ENCODE measurements around the gene PIK3C2G.

DNA sequence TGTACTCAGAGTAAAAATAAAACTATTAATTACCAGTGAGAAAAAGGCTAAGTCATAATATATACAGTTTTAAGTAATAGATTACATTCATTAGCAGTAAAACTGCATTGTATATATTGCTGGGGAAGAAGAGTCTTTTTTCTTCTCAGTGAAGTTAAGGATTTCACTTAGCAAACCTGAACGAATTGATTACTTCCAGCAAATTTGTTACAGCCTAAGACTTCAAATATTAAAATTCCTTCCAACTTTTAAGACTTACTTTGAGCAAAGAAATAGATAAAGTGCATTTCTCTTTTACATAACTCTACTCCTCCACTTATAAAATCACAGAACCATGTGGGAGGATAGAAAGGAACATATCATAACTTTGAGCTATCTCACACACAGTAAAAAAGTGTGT, 43.3 kb downstream of the PIK3C2G start:
- TF ChIP-seq, protein P1, sequence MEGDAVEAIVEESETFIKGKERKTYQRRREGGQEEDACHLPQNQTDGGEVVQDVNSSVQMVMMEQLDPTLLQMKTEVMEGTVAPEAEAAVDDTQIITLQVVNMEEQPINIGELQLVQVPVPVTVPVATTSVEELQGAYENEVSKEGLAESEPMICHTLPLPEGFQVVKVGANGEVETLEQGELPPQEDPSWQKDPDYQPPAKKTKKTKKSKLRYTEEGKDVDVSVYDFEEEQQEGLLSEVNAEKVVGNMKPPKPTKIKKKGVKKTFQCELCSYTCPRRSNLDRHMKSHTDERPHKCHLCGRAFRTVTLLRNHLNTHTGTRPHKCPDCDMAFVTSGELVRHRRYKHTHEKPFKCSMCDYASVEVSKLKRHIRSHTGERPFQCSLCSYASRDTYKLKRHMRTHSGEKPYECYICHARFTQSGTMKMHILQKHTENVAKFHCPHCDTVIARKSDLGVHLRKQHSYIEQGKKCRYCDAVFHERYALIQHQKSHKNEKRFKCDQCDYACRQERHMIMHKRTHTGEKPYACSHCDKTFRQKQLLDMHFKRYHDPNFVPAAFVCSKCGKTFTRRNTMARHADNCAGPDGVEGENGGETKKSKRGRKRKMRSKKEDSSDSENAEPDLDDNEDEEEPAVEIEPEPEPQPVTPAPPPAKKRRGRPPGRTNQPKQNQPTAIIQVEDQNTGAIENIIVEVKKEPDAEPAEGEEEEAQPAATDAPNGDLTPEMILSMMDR (IDR thresholded peaks at IDR 0.05) = no peak
- TF ChIP-seq POLR2A (IDR thresholded peaks at IDR 0.05) (no peak), EP300 (IDR thresholded peaks at IDR 0.05) (no peak)

Measured in tibial nerve (tissue), 4 donors.